H1 (cell line): ENCODE data around the gene KEL. TPM values are rescaled to one million over a fixed set of nuclear protein-coding genes. Genes with fewer than 3 reads are reported as not detected.

ENCODE experiments used
- CREB1 ChIP-seq: IDR thresholded peaks from 2 replicates; pipeline ENCODE4 v1.6.1; 2012; ENCODE audit warnings: inconsistent platforms
- POLR2AphosphoS5 ChIP-seq: IDR thresholded peaks from 2 replicates; pipeline ENCODE4 v1.6.1; 2011; ENCODE audit warnings: low read depth, low read length
- YY1 ChIP-seq: IDR thresholded peaks from 2 replicates; pipeline ENCODE4 v1.6.1; 2011; ENCODE audit warnings: low read depth, mild to moderate bottlenecking, low read length
- polyA plus RNA-seq, 7 experiments: library from polyadenylated mRNA; depleted of rRNA in 3 of 7; stranded (reverse) in 5 of 7; unstranded in 2 of 7; fragments of >200 nt in 5 of 7; fragments of 200-250 nt in 2 of 7; gene quantifications; 1 replicate in 5 of 7; 2 replicates in 1 of 7; 4 replicates in 1 of 7; pipeline versions ENCODE4 v1.2.1 to v1.2.3, GENCODE V29; 2011 to 2013; ENCODE audit warnings: missing spikeins in 2 of 7, mixed read lengths in 2 of 7
- total RNA-seq: library from RNA; stranded (reverse); fragmentation: NEBNext Ultra II Directional; extraction: Animal tissue kit (Norgen Biotek cat#: 25700); gene quantifications from 2 replicates; pipeline ENCODE4 v1.2.1, GENCODE V29; 2021
- TF ChIP-seq, protein P1 (sequence below): IDR thresholded peaks from 2 replicates; pipeline ENCODE4 v1.6.1; 2011; ENCODE audit warnings: low read depth, mild to moderate bottlenecking, low read length; ENCODE audit not compliant: insufficient read depth
- TF ChIP-seq, protein P2 (sequence below): IDR thresholded peaks from 2 replicates; pipeline ENCODE4 v1.6.1; 2012; ENCODE audit warnings: inconsistent platforms

Gene KEL
- total and polyA plus RNA-seq, 2 of the 8 experiments (the other 6 are each of a cell fraction or from before 2014, with no cell fraction given): 1.8 to 1.9 TPM

GRCh38 chr7:142925413-142925812 is 36.8 kb downstream of the KEL start (continued):
- TF ChIP-seq CREB1: peak; percentile 55; the same call in 1 of the 2 replicates
- TF ChIP-seq, protein P1, sequence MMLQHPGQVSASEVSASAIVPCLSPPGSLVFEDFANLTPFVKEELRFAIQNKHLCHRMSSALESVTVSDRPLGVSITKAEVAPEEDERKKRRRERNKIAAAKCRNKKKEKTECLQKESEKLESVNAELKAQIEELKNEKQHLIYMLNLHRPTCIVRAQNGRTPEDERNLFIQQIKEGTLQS: peak; percentile 51; the same call in 1 of the 2 replicates
- TF ChIP-seq, protein P2, sequence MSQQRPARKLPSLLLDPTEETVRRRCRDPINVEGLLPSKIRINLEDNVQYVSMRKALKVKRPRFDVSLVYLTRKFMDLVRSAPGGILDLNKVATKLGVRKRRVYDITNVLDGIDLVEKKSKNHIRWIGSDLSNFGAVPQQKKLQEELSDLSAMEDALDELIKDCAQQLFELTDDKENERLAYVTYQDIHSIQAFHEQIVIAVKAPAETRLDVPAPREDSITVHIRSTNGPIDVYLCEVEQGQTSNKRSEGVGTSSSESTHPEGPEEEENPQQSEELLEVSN: peak; percentile 96
- TF ChIP-seq POLR2AphosphoS5: no peak
- TF ChIP-seq YY1: peak; percentile 78
